B cell (primary cell): ENCODE results near the gene KCND3. TPM values are rescaled to one million over a fixed set of nuclear protein-coding genes. Genes with fewer than 3 reads are reported as not detected.
A peak's percentile ranks its signal among the peaks of the same experiment; 100 is the strongest.

ENCODE experiments used
- ATAC-seq: fragments of 200-7000 bp; cut with Tn5 transposase; one replicate; pipeline ENCODE4 v1.10.0; 2021; ENCODE audit warnings: low read depth, mild to moderate bottlenecking, moderate number of reproducible peaks, moderate library complexity
- CTCF ChIA-PET: fragments of 350-600 bp; sonication (Branson Sonifier 250); formaldehyde crosslinking; loops from one replicate; lab custom pipeline; 2021; ENCODE audit warnings: antibody characterized with exemption, inconsistent platforms; lab: Charles Lee
- POLR2A ChIA-PET: fragments of 350-600 bp; sonication (Branson Sonifier 250); formaldehyde crosslinking; loops from one replicate; lab custom pipeline; 2021; ENCODE audit warnings: antibody characterized with exemption; lab: Charles Lee
- DNase-seq: peaks from one replicate; pipeline ENCODE4 v3.0.0; 2013
- H2AFZ ChIP-seq: 2 replicates; pipeline ENCODE4 v1.6.1; 2012; ENCODE audit warnings: mild to moderate bottlenecking, low read depth, low read length; ENCODE audit not compliant: insufficient read depth, poor library complexity, severe bottlenecking
- H3K27ac ChIP-seq, 2 donors: 1 replicate in 1 of 2; 2 replicates in 1 of 2; pipeline ENCODE4 v1.5.1; 2012 to 2013; ENCODE audit warnings: low read length in 2 of 2, mild to moderate bottlenecking in 2 of 2, moderate library complexity in 1 of 2
- H3K27me3 ChIP-seq, 4 experiments: fragments of 200-600 bp in 1 of 4; sonication (generic) in 1 of 4; replicated peaks in 1 of 4; 1 replicate in 2 of 4; 2 replicates in 2 of 4; pipeline versions ENCODE4 v1.6.1 to v1.7.0; 2013 to 2016; ENCODE audit warnings: low read length in 3 of 4, mild to moderate bottlenecking in 2 of 4, mixed read lengths in 1 of 4, moderate library complexity in 1 of 4; ENCODE audit not compliant: insufficient read depth in 4 of 4, control insufficient read depth in 3 of 4; ENCODE audit errors: control extremely low read depth in 1 of 4
- H3K36me3 ChIP-seq, 2 experiments: replicated peaks in 1 of 2; 1 replicate in 1 of 2; 2 replicates in 1 of 2; pipeline versions ENCODE4 v1.6.1 to v1.7.1; 2013; ENCODE audit warnings: low read length in 1 of 2; ENCODE audit not compliant: insufficient read depth in 2 of 2, control insufficient read depth in 1 of 2; ENCODE audit errors: control extremely low read depth in 1 of 2, extremely low read depth in 1 of 2
- H3K4me1 ChIP-seq, 2 donors: fragments of 200-600 bp in 1 of 2; sonication (generic) in 1 of 2; 1 replicate in 1 of 2; 2 replicates in 1 of 2; pipeline versions ENCODE4 v1.5.1 to v1.6.1; 2013 to 2017; ENCODE audit warnings: low read length in 2 of 2; ENCODE audit not compliant: control insufficient read depth in 2 of 2, insufficient read depth in 2 of 2
- H3K4me2 ChIP-seq: replicated peaks from 2 replicates; pipeline ENCODE3; 2012; ENCODE audit warnings: mild to moderate bottlenecking, low read depth, low read length; ENCODE audit not compliant: poor library complexity, severe bottlenecking
- H3K4me3 ChIP-seq, 5 experiments: fragments of 200-600 bp in 1 of 5; sonication (generic) in 1 of 5; 1 replicate in 3 of 5; 2 replicates in 2 of 5; pipeline versions ENCODE4 v1.5.1 to v1.7.0; 2011 to 2016; ENCODE audit warnings: low read length in 4 of 5, mild to moderate bottlenecking in 4 of 5, low read depth in 2 of 5, control low read depth in 1 of 5, moderate library complexity in 1 of 5; ENCODE audit not compliant: insufficient read depth in 1 of 5; ENCODE audit errors: control extremely low read depth in 1 of 5, extremely low read depth in 1 of 5
- H3K79me2 ChIP-seq: fragments of 200-600 bp; sonication (generic); one replicate; pipeline ENCODE4 v1.6.0; 2016; ENCODE audit warnings: low read length; ENCODE audit not compliant: control insufficient read depth, insufficient read depth
- H3K9ac ChIP-seq: fragments of 200-600 bp; sonication (generic); 2 replicates; pipeline ENCODE4 v1.6.1; 2017; ENCODE audit warnings: mild to moderate bottlenecking, low read length, moderate library complexity
- H3K9me3 ChIP-seq, 3 donors: one replicate each; pipeline versions ENCODE4 v1.6.1 to v1.7.1; 2013; ENCODE audit warnings: low read length in 2 of 3; ENCODE audit not compliant: control insufficient read depth in 2 of 3, insufficient read depth in 1 of 3; ENCODE audit errors: control extremely low read depth in 1 of 3
- H4K20me1 ChIP-seq: 2 replicates; pipeline ENCODE4 v1.6.0; 2012; ENCODE audit warnings: mild to moderate bottlenecking, low read length; ENCODE audit not compliant: insufficient read depth, control insufficient read depth, poor library complexity, severe bottlenecking
- H3K27ac Mint-ChIP-seq: one replicate; pipeline ENCODE4 v1.8.0; 2021; ENCODE audit warnings: mixed read lengths
- H3K27me3 Mint-ChIP-seq: one replicate; pipeline ENCODE4 v1.8.0; 2021; ENCODE audit warnings: mixed read lengths
- H3K4me1 Mint-ChIP-seq: one replicate; pipeline ENCODE4 v1.8.0; 2021; ENCODE audit warnings: mixed read lengths
- H3K4me3 Mint-ChIP-seq: one replicate; pipeline ENCODE4 v1.8.0; 2021; ENCODE audit warnings: mixed read lengths
- H3K9me3 Mint-ChIP-seq: one replicate; pipeline ENCODE4 v1.8.0; 2022; ENCODE audit warnings: mixed read lengths; ENCODE audit not compliant: insufficient read depth
- CTCF ChIP-seq: fragments of 200-600 bp; IDR thresholded peaks from one replicate; pipeline ENCODE4 v1.8.0; 2022; ENCODE audit warnings: antibody characterized with exemption, mild to moderate bottlenecking
- EZH2 ChIP-seq: IDR thresholded peaks from 2 replicates; pipeline ENCODE4 v1.6.1; 2012; ENCODE audit warnings: borderline replicate concordance, low read depth, mild to moderate bottlenecking, moderate library complexity, low read length; ENCODE audit not compliant: insufficient read depth, poor library complexity, severe bottlenecking
- WGBS: methylation state at CpG from one replicate; pipeline ENCODE4 v1.1.5; 2013; ENCODE audit warnings: missing lambda C conversion rate; ENCODE audit not compliant: insufficient coverage; 5-methylcytosine and 5-hydroxymethylcytosine counted together
- intact Hi-C: fragments of 100-400 bp; cut with micrococcal nuclease; formaldehyde crosslinking; loops from one replicate; pipeline ENCODE4 v1.10.0; 2022
- polyA plus RNA-seq: library from polyadenylated mRNA; depleted of rRNA; stranded (reverse); fragments of >200 nt; gene quantifications from 2 replicates; pipeline ENCODE4 v1.2.3, GENCODE V29; 2012
- total RNA-seq, 2 donors: library from RNA; stranded (reverse); fragments of 120-200 nt in 1 of 2; gene quantifications; 1 replicate in 1 of 2; 2 replicates in 1 of 2; pipeline versions ENCODE4 v1.2.3 to v1.2.4, GENCODE V29; 2013 to 2022

Gene KCND3
- total and polyA plus RNA-seq, 2 donors (not counting 1 experiment from before 2014, with no cell fraction given), result 0.07 TPM; not detected in 1

- H3K9me3 ChIP-seq, result no peaks in the 10 kb centered on the region
- H3K4me1 ChIP-seq, result peaks cover 14 to 16% of the 10 kb centered on the region in 2 donors
- CTCF ChIA-PET, result interaction anchor here (0.6 to 8.1 kb wide), 20 partner anchors 10 to 313 kb away, joined by 3 to 102 read pairs (median 4); partner anchors contain the start of gene INKA2
- H2AFZ ChIP-seq, result peak within 1 kb of the TSS; percentile 84
- peak within 1 kb of the TSS; percentile 94 for H3K27ac Mint-ChIP-seq
- H3K9me3 Mint-ChIP-seq, result no peaks in the 10 kb centered on the region
- peaks cover 37% of the 10 kb centered on the region for H3K79me2 ChIP-seq
- no peaks in the 10 kb centered on the region for H3K27me3 Mint-ChIP-seq
- peak; percentile 95 for TF ChIP-seq CTCF
- TF ChIP-seq EZH2, result no peak
- peak; percentile 98 for DNase-seq
- H3K4me2 ChIP-seq, result peak within 1 kb of the TSS; percentile 80
- H3K27me3 ChIP-seq, result no peaks in the 10 kb centered on the region
- peaks cover 2 to 27% of the 10 kb centered on the region in 2 experiments for H3K36me3 ChIP-seq
- POLR2A ChIA-PET, result interaction anchor here (0.5 to 2.1 kb wide), 8 partner anchors 16 to 866 kb away, joined by 3 to 18 read pairs (median 4); partner anchors contain the start of gene INKA2
- H3K27ac ChIP-seq, result peak within 1 kb of the TSS; percentile 91 to 96
- under 1% methylated on average over 67 of the region's 67 CpGs for WGBS
- peak within 1 kb of the TSS; percentile 62 to 95 (median 74) for H3K4me3 ChIP-seq
- intact Hi-C loops, result loop anchor here (1.0 kb wide), 5 partner anchors 14 to 306 kb away; partner anchors contain the start of genes ATP5PB, INKA2 and WDR77
- H3K4me1 Mint-ChIP-seq, result peaks cover 31% of the 10 kb centered on the region
- peaks cover 6% of the 10 kb centered on the region for H4K20me1 ChIP-seq
- H3K4me3 Mint-ChIP-seq, result peak within 1 kb of the TSS; percentile 88
- ATAC-seq, result peak; percentile 92
- H3K9ac ChIP-seq, result peak within 1 kb of the TSS; percentile 78
Observed at GRCh38 chr1:111755331-111756123, 233.9 kb downstream of the KCND3 start, which contains the start of gene DDX20. TSS of gene DDX20 (plus strand) at chr1:111755901. CDS start at chr1:111755925, 24 bp downstream.
